ENCODE measurements around the gene CHGA. TPM values are rescaled to one million over a fixed set of nuclear protein-coding genes. Genes with fewer than 3 reads are reported as not detected.

Gene CHGA, protein sequence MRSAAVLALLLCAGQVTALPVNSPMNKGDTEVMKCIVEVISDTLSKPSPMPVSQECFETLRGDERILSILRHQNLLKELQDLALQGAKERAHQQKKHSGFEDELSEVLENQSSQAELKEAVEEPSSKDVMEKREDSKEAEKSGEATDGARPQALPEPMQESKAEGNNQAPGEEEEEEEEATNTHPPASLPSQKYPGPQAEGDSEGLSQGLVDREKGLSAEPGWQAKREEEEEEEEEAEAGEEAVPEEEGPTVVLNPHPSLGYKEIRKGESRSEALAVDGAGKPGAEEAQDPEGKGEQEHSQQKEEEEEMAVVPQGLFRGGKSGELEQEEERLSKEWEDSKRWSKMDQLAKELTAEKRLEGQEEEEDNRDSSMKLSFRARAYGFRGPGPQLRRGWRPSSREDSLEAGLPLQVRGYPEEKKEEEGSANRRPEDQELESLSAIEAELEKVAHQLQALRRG
- 10.5 and 10.9 TPM in 2 replicates for total RNA-seq (2014; rRNA removed; shearing (Covaris generic))
- 39.9 and 48.9 TPM in 2 replicates for polyA plus RNA-seq (2014; cell fraction: nucleus; rRNA removed)

DNA sequence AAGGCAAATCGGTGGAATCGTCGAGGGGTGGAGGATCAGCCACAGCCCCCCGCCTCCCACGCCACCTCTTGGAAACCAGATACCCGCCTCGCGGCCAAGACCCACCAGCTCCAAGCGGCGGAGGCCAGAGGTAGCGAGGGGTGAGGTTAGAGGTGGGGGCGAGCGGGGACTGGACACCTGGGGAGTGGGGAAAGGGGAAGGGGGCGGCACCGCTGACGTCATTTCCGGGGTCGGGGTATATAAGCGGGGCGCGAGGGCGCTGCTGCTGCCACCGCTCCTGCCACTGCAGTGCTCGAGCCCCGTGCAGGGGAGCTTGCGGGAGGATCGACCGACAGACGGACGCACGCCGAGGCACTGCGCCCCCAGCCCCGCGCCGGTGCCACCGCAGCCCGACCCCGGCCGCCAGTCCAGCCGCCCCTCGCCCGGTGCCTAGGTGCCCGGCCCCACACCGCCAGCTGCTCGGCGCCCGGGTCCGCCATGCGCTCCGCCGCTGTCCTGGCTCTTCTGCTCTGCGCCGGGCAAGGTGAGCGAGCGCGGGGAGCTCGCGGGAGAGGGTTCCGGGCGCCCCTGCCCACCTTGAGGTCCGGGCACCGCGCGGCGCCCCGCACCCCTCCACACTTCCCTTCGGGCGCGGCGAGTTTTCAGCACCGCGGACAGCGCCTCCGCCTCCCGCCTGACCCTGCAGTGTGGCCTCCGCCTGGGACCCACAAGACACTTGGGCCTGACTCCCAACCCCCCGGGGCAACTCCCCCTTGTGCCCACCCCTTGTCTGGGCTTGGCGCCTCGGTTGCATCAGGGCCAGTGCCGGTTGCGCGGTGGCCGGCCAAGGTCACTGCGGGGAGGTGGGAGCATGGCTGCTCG, at the start of gene CHGA:
Gene CHGA, plus strand, starts transcription at position 268 of the 861 bp plus-strand sequence. Its CDS starts 210 bp downstream, at position 478.
- peak; percentile 58 for DNase-seq (ENCODE audit: extremely low read depth, low read depth)

DNA sequence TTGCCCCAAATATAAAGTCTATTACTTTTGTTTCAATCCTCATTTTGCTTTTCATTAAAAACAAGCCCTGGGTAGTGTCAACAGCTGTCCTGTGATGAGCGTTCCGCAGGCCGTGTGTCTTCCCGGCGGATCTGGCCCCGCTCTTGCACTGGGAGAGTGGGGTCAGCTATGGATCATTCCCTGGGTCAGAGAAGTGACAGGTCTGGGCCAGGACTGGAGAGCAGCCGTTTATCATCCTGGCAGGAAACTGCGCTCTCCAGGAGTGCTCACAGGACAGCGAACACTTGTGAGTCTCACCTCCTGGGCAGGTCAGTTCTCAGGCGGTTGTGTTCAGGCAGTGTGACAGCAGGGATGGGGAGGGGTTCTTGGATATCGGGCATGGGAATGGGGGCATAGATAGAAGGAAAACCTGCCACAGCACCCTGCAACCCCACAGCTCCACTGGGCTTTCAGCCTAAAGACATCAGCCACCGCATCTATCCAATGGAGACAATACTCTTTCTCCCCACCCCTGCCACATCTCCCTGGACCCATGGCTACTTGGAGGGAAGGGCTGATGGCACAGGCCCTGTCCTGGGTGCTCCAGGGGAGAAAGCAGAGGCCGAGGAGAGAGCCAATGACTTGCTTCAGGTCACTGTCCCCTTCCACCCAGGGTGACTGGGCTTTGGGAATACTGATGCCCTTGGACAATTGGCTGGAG, 47.8 kb upstream of the CHGA start:
- DNase-seq (ENCODE audit: extremely low read depth, low read depth), result no peak

DNA sequence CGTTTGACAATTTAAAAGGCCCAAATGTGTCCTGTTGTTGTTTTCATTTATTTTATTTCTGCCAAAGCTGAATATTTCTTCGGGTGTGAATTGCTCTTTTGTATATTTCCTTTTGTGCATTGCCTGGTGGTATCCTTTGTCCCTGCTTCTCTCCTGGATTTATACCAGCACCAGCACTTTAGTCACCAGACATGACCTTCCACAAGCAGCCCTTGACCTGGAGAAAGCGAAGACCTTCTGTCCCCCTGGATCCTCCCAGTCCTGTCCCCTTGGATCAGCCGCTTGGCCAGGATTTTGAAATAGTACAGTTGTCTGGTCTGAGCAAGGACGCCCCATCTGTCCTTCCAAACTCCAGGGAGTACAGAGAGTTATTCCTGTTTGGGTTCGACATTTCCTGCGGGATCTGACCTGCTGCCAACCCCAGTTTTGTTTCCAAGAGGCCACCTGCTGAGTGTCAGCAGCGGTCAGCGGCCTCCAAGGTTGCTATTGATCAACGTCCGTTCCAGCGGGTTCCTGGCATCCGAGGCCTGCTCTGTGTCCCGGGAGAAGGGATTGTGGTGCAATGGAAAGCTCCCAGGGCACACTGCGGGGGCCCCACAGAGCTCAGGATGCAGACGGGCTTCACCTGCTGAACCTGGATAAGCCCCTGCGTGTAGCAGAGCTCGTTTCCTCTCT, 45.1 kb upstream of the CHGA start:
- no peak for DNase-seq (ENCODE audit: extremely low read depth, low read depth)

DNA sequence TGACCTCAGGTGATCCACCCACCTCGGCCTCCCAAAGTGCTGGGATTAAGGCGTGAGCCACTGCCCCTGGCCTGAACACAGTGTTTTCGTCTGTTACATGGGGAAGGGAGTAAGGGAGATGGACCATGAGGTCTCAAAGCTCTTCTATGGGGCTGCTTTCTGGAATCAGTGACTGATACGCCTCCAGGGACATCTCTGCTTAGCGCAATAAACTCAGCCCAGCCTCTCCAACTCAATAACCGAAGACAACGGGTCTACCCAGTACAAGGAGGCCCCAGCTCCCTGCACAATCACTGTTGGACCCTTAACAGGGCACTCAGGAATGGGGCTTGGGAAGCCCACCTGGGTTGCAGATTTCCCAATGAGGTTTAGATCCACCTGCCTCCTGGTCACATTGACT, 42.6 kb upstream of the CHGA start:
- no peak for DNase-seq (ENCODE audit: extremely low read depth, low read depth)

DNA sequence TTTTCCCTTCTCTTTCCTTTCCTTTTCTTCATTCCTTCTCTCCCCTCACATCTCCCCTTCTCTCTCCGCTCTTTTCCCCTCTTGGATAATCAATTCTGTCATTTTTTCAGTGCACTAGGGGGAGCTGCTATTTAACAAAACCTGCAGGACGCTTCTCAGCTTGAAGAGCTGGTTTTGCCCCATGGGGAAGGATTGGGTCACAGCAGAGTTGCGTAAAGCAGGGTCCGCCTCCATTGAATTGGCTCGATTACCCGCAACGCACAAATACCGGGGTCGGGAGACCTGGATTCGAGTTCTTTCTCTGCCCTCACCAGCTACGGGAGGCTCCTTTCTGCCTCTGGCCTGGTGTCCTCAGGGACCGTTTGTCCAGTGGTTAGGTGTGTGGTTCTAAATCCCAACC, 42.1 kb upstream of the CHGA start:
- DNase-seq (ENCODE audit: extremely low read depth, low read depth), result peak; percentile 60

DNA sequence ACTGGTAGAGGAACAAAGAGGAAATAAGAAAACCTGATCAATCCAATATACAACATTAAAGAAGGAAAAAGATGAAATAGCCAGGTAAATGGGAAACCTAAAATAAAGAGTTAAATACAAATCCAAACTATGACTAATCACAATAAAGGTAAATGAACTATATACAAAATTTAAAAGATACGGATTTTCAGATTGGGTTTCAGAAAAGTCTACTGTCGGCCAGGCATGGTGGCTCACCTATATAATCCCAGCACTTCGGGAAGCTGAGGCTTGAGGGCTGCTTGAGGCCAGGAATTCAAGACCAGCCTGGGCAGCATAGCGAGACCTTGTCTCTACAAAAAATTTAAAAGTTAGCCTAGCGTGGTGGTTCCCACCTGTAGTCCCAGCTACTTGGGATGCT, 39.9 kb upstream of the CHGA start:
- DNase-seq (ENCODE audit: extremely low read depth, low read depth), result no peak

DNA sequence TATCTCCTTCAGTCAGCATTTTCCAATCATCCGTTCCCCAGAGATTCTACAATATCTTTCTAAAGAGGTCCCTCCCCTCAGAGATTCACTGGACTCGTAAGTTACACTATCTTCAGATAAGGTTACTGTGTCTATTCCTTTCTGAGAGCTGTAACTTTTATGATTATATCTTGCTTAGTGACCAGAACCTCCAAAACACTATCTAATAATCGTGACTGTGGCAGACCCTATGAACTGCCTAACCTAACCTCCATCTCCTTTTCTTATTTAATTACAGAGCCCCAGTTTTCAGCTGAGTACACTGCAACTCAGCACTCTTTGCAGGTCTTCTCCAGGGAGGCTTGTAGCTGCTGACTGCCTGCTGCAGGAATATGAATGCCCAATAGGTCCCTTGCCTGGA, 38.5 kb upstream of the CHGA start:
- DNase-seq (ENCODE audit: extremely low read depth, low read depth), result no peak

DNA sequence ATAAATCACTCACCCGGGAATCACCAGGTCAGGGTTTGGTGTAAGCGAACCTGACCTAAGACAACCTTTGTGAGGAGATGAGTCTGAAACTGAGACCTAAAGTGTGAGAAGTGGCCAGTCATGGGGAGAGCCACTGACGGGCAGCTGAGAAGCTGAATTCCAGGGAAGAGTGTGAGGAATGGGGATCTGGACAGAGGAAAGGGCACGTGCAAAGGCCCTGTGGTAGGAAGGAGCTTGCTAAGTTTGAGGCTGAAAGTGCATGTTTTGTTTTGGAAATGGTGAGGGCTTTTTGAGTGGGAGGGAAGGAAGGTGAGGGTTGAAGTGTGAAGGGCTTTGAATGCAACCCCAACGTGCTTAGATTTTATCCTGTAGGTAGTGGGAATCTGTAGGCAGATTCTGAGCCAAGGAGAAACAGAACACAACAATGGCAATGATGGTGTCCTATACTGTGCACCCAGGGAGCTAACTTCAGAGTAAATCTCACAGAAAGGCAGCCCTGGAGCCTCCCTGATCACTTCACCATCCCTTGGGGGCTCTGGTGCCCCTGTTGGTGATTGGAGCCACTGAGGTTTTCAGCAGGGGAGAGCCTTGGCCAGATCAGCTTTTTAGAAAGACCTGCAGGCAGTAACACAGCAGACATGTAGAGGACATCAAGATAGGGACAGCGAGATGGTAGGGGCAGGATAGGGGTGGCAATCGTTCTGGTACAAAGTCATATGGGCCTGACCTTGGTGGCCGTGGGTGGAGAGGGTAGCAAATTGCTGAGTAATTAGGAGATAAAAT, 37.5 kb upstream of the CHGA start:
- no peak for DNase-seq (ENCODE audit: extremely low read depth, low read depth)

DNA sequence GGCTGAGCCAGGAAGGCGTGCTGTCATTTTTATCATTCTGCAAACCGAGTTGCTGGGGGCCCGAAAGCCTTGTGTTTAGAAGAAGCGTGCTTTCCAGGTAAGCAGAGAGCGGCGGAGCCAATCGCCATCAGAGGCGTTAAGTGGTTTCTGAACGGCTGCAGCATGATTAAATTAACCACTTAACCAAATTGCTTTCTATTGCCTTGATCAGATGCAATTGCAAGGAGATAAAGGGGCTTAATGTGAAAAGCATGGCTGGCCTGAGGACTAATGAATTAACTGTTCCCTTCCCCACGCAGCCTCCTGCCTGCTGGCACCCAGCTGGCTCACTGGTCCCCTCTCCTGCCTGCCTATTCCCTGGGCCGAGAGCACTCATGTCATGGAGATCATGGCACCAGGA, 36.6 kb upstream of the CHGA start:
- DNase-seq (ENCODE audit: extremely low read depth, low read depth), result no peak

DNA sequence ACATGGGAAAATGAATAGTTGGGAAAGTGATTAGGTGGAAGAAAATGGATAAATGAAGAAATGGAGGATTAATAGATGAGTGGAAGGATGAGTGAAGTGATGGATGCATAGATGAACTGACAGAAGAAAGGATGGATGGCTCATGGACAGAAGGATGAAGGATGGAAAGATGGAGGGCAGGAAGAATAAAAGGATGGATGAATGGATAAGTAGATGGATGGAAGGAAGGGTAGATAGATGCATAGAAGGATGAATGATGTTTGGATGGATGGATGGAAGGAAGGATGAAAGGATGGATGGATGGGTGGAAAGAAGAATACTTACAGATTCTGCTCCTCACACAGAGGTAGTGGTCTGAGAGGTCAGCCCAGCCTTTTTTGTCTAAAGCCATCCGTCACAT, 35.8 kb upstream of the CHGA start:
- DNase-seq (ENCODE audit: extremely low read depth, low read depth), result no peak

DNA sequence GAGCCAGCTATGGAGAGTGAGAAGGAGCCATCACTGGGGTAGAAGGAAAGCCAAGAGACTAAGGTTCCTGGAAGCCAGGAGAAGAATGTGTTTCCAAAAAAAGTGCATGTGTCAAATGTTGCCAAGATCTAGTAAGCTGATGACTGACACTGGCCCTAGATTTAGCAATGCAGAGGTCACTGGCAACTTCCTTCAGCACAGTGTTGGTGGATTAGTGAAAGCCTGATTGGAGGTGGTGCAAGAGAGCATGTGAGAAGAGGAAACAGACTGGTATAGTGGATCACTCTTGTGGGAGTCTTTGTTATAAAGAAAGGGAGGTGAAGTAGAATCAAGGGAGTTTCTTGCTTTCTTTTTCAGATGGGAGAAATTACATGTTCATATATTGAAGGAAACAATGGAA, 34.1 kb upstream of the CHGA start:
- DNase-seq (ENCODE audit: extremely low read depth, low read depth), result no peak

DNA sequence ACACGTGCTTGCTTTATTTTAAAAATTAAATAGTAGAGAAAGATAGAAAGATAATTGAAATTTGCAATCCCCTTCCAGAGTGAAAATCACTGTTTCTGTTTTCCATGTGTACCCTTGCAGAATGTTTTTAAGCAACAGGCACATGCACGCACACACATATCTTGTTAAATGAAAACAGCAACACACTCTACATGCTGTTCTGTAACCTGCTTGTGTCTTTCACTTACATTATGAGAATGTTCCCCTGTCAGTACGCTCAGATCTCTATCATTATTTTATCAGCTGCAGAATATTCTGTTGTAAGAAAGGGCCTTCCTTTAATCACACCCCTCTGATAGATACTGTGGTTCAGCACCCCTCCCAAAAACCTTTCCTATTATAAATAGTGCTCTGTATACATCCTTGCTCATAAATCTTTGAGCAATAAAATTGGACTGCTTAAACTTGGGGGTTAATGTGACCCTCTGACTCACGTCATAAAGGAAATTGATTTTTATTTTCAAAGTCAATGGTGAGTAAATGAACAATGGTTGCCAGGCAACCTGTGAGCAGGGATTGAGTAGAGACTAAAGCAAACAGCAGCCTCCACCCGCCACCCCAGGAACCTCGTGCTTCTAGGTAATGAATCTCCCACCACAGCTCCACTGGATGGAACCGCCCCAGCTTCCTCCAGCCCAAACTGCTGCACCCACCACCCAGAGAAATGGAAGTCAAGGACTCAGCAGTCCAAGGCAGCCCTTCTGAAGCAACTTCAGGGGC, 31.9 kb upstream of the CHGA start:
- DNase-seq (ENCODE audit: extremely low read depth, low read depth), result no peak

DNA sequence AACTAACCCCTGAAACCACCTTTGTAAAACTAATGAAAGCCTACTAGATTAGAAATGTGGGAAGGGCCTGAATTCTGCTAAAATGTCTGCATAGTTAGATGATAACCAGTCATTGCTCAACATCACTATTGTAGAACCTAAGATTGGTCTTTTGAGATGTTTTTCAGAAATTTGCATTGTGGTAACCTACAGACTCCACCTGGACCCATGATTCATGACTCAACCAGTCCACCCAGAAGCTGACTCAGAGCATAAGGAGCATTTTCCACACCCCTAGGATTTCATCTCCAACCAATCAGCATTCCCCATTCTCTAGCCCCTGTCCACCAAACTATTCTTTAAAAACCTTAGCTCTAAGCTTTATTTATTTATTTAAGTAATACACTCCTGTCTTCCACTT, 30.4 kb upstream of the CHGA start:
- no peak for DNase-seq (ENCODE audit: extremely low read depth, low read depth)

DNA sequence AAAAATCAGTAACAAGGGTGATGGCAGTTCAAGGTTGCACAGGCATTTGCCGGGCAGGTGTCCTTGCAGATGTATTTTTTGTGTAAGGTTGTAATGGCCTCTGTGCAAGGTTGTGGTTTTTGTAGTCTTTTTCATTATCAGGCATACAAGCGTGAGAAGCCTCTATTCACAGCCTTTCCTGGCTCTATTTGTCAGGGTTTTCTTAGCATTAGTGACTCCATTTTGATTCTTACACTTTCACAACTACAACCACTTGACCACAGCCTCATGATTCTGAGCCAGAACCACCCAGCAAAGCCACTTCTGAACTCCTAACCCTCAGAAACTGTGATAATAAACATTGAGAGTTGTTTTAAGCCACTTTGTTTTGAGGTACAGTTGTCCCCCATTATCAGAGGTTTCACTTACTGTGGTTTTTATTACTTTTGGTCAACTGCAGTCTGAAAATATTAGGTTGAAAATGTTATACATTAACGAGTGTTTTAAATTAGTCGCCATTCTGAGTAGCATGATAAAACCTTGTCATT, 27.5 kb upstream of the CHGA start:
- no peak for DNase-seq (ENCODE audit: extremely low read depth, low read depth)

DNA sequence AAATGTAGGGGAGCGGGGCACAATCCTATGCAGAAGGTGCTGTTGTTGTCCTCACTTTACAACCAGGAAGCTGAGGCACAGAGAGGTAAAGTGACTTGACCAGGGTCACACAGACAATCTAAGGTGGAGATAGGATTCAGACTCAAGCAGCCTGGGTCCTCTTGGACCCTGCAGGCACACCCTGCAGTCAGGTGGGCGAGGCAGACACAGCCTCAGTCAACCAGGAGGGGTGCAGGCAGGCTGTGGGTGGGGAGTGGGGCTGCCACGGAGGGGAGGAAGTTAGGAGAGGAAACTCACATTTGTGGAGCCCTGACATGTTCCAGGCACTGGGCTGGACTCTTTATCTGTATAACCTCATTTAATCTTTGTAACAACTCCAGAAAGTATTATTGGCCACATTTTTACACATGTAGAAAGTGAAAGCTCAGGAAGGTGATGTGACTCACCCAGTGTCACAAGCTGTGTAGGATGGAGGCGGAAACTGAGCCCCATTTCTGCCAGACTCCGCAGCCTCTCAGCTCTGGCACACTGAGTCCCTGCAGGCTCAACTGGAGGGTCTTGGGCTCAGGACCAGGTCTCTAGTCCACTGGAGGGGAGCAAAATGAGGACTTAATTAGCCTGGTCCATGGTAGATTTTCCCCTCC, 24.9 kb upstream of the CHGA start:
- DNase-seq (ENCODE audit: extremely low read depth, low read depth), result no peak

DNA sequence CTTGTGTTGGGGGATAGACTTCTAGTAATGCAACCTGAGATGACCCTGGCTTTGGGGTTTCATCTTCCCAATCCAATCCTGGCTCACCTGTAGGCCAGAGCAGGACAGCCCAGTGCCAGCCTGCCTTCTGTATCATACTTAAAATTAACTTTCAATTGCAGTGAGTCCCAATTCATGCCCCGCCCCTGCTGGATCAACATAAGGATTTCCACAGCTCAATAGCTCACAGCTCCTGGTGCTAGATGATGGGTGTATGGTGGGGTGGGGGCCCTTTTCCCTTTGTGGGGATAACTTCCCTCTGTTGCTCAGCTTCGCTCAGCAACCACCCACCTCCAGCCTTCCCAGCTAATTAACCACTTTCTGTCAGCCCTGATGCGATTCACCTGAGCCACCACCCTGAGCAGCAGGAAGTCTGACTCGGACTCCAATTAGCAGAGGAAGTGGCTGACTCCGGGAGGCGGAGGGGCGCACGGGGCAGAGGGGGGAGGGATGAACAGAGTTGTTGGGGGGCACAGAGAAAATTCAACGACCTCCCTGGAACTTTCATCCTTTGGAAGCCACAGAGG, 24.3 kb upstream of the CHGA start:
- no peak for DNase-seq (ENCODE audit: extremely low read depth, low read depth)

DNA sequence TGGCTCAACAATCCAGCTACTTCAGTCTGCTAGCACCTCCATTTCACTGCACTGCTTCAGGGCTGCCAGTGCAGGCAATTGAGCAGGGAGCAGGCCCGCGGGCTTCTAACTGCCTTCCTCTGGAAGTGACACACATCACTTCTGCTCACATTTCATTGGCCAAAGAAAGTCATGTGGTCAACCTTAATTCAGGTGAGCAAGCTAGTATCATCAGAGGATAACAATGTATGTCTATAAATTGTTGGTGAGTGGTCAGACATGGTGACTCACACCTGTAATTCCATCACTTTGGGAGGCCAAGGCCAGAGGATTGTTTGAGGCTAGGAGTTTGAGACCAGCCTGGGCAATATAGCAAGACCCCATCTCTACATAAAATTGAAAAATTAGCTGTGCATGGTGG, 22.3 kb upstream of the CHGA start:
- no peak for DNase-seq (ENCODE audit: extremely low read depth, low read depth)

DNA sequence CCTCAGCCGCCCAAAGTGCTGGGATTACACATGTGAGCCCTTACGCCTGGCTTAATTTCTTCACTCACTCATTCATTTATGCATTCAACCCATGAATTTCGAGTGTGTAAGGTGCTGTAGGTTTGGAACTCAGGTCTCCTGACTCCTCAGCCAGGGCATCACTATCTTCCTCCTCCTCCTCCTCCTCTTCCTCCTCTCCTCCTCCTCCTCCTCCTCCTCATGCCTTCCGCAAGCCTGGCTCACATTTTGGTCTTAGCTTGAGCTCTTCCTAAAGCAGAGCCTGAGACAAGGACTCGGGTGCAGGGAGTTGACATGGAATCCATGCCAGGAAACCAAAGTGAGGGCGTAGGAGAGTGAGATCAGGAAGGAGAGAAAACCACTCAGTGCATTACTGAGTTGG, 20.8 kb upstream of the CHGA start:
- no peak for DNase-seq (ENCODE audit: extremely low read depth, low read depth)

Measured in NCI-H460 (cell line).